Pancreas (tissue), 10 donors: Measurements from ENCODE around the gene ZBTB43. TPM values are rescaled to one million over a fixed set of nuclear protein-coding genes. Genes with fewer than 3 reads are reported as not detected.

Source experiments
- ATAC-seq, 4 donors: fragments of 200-7000 bp; cut with Tn5 transposase; one replicate each; pipeline versions ENCODE4 v1.8.0 to v1.9.1; 2020; ENCODE audit warnings: mild to moderate bottlenecking in 4 of 4, moderate library complexity in 4 of 4
- DNase-seq, 6 donors: peaks; one replicate each; pipeline ENCODE4 v3.0.0-alpha.2; 2020
- FAIRE-seq: peaks from 2 replicates; lab custom pipeline; 2012; peaks lifted over from hg19 to GRCh38; lab: Jason Lieb, UNC
- H3K27ac ChIP-seq, 4 donors: fragments of 200-600 bp; sonication (generic); 1 replicate in 3 of 4; 2 replicates in 1 of 4; pipeline versions ENCODE4 v1.5.0 to v1.8.0; 2020
- H3K27me3 ChIP-seq, 4 donors: fragments of 200-600 bp; one replicate each; pipeline ENCODE4 v1.8.0; 2021
- H3K36me3 ChIP-seq, 3 donors: fragments of 200-600 bp; sonication (generic) in 1 of 3; one replicate each; pipeline versions ENCODE4 v1.5.0 to v1.8.0; 2020 to 2021
- H3K4me1 ChIP-seq, 3 donors: fragments of 200-600 bp; one replicate each; pipeline ENCODE4 v1.8.0; 2021
- H3K4me3 ChIP-seq, 4 donors: fragments of 200-600 bp; sonication (generic) in 2 of 4; one replicate each; pipeline versions ENCODE4 v1.5.0 to v1.8.0; 2020 to 2021
- H3K9me3 ChIP-seq, 4 donors: fragments of 200-600 bp; one replicate each; pipeline ENCODE4 v1.8.0; 2021
- CTCF ChIP-seq, 4 donors: fragments of 200-600 bp; sonication (generic) in 3 of 4; IDR thresholded peaks; one replicate each; pipeline versions ENCODE4 v1.5.0 to v1.8.0; 2021; ENCODE audit warnings: antibody characterized with exemption in 4 of 4
- WGBS, 2 donors: extraction: QIAGEN DNeasy Blood & Tissue Kit; methylation state at CpG; one replicate each; pipeline ENCODE4 v1.1.7; 2013; 5-methylcytosine and 5-hydroxymethylcytosine counted together
- intact Hi-C, 3 donors: fragments of 100-400 bp; cut with DNase I; formaldehyde crosslinking; loops; one replicate each; pipeline versions ENCODE4 v1.11.1 to v1.14.2; 2022
- polyA plus RNA-seq, 2 donors: library from polyadenylated mRNA; stranded (reverse); fragments of 200-250 nt; gene quantifications; one replicate each; pipeline ENCODE4 v1.2.3, GENCODE V29; 2013
- total RNA-seq, 6 donors: library from RNA; stranded (reverse); fragmentation: NEBNext Ultra II Directional in 4 of 6; extraction: Animal tissue kit (Norgen Biotek cat#: 25700) in 4 of 6; gene quantifications; one replicate each; pipeline versions ENCODE4 v1.2.1 to v1.2.4, GENCODE V29; 2021 to 2023
- donor health status: healthy with polysubstance abuse.
- donor health status: DM: no; HTN: no; CAD: no; lungs with moderate emphysema.
- donor health status: DM: no; HTN: no; CAD: no.
- donor health status: control.
- donor health status: control.
- donor health status: Bipolar disorder and iron deficiency.
- donor health status: DM: yes; HTN: yes; CAD: no.
- donor health status: DM: no; HTN: no; CAD: no.
- donor health status: DM: no; HTN: no; CAD: no.
- donor health status: DM: yes; HTN: yes; CAD: no.

ZBTB43 gene
- total and polyA plus RNA-seq, 8 donors, result 2.2 to 8.5 (median 5.7) TPM

GRCh38 chr9:126857261-126857960, 52.6 kb downstream of the ZBTB43 start:
- DNase-seq (peak; percentile 74 to 94 (median 88)), FAIRE-seq (no peak), ATAC-seq (peak; percentile 50 to 63 (median 56))
- H3K27me3 ChIP-seq, result no peaks in the 10 kb centered on the region
- 32 to 33% methylated on average over 8 of the region's 8 CpGs for WGBS, 2 donors
- H3K36me3 ChIP-seq, result no peaks in the 10 kb centered on the region
- peaks cover 8 to 24% (median 15%) of the 10 kb centered on the region in 3 donors for H3K4me1 ChIP-seq
- no peak overlapping the region for H3K4me3 ChIP-seq
- H3K9me3 ChIP-seq, result no peaks in the 10 kb centered on the region
- no peak for TF ChIP-seq CTCF (IDR thresholded peaks at IDR 0.05)
- peak overlapping the region in 1 of 4 donors; percentile 10 for H3K27ac ChIP-seq
- intact Hi-C loops, result no loop called here

GRCh38 chr9:126859111-126859510, 54.3 kb downstream of the ZBTB43 start:
- no peaks in the 10 kb centered on the region for H3K36me3 ChIP-seq
- no peak for DNase-seq
- no peak for TF ChIP-seq CTCF (IDR thresholded peaks at IDR 0.05)
- ATAC-seq, result no peak
- intact Hi-C loops, result no loop called here
- H3K27me3 ChIP-seq, result no peaks in the 10 kb centered on the region
- 83 to 92% methylated on average over 2 of the region's 2 CpGs for WGBS, 2 donors
- peaks cover 8 to 34% (median 19%) of the 10 kb centered on the region in 3 donors for H3K4me1 ChIP-seq
- no peaks in the 10 kb centered on the region for H3K9me3 ChIP-seq
- FAIRE-seq, result no peak
- H3K27ac ChIP-seq, result no peak overlapping the region
- no peak overlapping the region for H3K4me3 ChIP-seq

- Histone ChIP-seq H3K27ac (peak within 1 kb of the TSS; percentile 87 to 95 (median 92)), H3K27me3 (no peaks in the 10 kb centered on the region), H3K4me3 (peak within 1 kb of the TSS; percentile 57 to 93 (median 79)), H3K36me3 (peaks cover 0 to 3% (median 0%) of the 10 kb centered on the region in 3 donors), H3K9me3 (no peaks in the 10 kb centered on the region), H3K4me1 (peaks cover 8 to 34% (median 19%) of the 10 kb centered on the region in 3 donors)
- FAIRE-seq, result no peak
- DNase-seq, result peak; percentile 57 to 92 (median 75)
- peak; percentile 76 to 85 (median 81) for ATAC-seq
- WGBS, 2 donors, result 0 to 1% methylated on average over 9 to 67 of the region's 67 CpGs
- intact Hi-C loops, result no loop called here
- peak; percentile 99 to 100 (median 100) for TF ChIP-seq CTCF (IDR thresholded peaks at IDR 0.05)
These were observed 55.4 kb downstream of the ZBTB43 start, which contains the start of gene ZBTB34 for GRCh38 chr9:126860077-126860756. ZBTB34 (plus strand) TSS chr9:126860639; CDS start chr9:126879400, 18,761 bp downstream.

- 0 to 1% methylated on average over 35 to 71 of the region's 71 CpGs for WGBS, 2 donors
- no peak for TF ChIP-seq CTCF (IDR thresholded peaks at IDR 0.05)
- H3K4me1 ChIP-seq, result peaks cover 8 to 34% (median 19%) of the 10 kb centered on the region in 3 donors
- no peak for FAIRE-seq
- intact Hi-C loops, result no loop called here
- H3K27me3 ChIP-seq, result no peaks in the 10 kb centered on the region
- DNase-seq, result peak in 4 of 6 donors; percentile 34 to 85 (median 56)
- peak; percentile 15 to 49 (median 48) for ATAC-seq
- H3K36me3 ChIP-seq, result peaks cover 0 to 3% (median 0%) of the 10 kb centered on the region in 3 donors
- no peaks in the 10 kb centered on the region for H3K9me3 ChIP-seq
- peak overlapping the region; percentile 57 to 93 (median 79) for H3K4me3 ChIP-seq
- H3K27ac ChIP-seq, result peak overlapping the region; percentile 38 to 95 (median 62)
These were observed 56.1 kb downstream of the ZBTB43 start for GRCh38 chr9:126860757-126861466.
